GM21447 (cell line): ENCODE measurements around the gene C16orf54.
"Not testable (repeated sequence)": the region's sequence is repeated elsewhere in the genome, so short reads cannot be mapped to it uniquely, and the experiment has no call there.

ENCODE experiments used
- ATAC-seq: cut with Tn5 transposase; IDR thresholded peaks from one replicate; pipeline ENCODE4 v1.9.1; 2021; ENCODE audit not compliant: unreplicated experiment

The C16orf54 gene, protein sequence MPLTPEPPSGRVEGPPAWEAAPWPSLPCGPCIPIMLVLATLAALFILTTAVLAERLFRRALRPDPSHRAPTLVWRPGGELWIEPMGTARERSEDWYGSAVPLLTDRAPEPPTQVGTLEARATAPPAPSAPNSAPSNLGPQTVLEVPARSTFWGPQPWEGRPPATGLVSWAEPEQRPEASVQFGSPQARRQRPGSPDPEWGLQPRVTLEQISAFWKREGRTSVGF

DNA sequence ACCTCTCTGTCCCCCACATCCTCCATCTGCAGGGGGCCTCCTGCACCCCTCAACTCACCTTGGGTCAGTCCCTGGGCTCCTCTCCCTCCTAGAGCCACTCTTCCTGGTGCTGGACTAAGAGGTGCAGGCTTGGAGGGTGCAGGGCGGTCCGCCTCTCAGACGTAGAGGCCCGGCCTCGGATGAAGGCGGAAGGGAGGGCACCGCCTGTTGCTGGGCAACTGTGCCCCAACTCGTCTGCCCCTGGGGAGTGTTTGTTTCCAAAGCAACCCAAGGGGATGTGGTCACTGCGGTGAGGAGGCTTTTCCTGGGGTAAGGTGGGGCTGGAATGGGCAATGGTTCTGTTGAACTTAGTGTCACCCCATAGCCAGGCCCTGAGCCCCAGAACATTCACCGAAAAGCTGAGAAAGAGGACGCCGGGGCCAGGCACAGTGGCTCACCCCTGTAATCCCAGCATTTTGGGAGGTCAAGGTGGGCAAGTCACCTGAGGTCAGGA is at the start of gene C16orf54:
Gene C16orf54 (minus strand): TSS at position 138 of the 493 bp plus-strand sequence. CDS start 1,039 bp downstream, outside the sequence.
- peak; percentile 76 for ATAC-seq

DNA sequence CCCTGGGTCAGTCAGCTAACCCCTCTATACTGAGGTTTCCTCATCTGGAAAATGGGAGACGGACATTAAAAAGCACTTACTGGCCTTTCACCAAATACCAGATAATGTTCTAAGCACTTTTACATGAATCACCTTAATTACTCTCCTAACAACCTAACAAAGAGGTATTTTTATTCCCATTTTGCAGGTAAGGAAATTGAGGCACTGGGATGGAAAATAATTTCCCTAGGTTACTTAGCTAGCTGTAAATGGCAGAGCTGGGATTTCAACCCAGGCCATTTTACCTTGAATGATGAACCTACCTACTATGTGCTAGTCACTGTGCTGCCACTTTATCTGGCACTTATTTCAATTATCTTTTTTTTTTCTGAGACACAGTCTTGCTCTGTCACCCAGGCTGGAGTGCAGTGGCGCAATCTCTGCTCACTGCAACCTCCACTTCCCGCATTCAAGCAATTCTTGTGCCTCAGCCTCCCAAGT is 48.5 kb upstream of the C16orf54 start:
- ATAC-seq = no peak

- not testable (repeated sequence) for ATAC-seq
These were observed 47.4 kb upstream of the C16orf54 start for GRCh38 chr16:29793153-29793552.

GRCh38 chr16:29791845-29792807 is 46.3 kb upstream of the C16orf54 start:
- no peak for ATAC-seq

DNA sequence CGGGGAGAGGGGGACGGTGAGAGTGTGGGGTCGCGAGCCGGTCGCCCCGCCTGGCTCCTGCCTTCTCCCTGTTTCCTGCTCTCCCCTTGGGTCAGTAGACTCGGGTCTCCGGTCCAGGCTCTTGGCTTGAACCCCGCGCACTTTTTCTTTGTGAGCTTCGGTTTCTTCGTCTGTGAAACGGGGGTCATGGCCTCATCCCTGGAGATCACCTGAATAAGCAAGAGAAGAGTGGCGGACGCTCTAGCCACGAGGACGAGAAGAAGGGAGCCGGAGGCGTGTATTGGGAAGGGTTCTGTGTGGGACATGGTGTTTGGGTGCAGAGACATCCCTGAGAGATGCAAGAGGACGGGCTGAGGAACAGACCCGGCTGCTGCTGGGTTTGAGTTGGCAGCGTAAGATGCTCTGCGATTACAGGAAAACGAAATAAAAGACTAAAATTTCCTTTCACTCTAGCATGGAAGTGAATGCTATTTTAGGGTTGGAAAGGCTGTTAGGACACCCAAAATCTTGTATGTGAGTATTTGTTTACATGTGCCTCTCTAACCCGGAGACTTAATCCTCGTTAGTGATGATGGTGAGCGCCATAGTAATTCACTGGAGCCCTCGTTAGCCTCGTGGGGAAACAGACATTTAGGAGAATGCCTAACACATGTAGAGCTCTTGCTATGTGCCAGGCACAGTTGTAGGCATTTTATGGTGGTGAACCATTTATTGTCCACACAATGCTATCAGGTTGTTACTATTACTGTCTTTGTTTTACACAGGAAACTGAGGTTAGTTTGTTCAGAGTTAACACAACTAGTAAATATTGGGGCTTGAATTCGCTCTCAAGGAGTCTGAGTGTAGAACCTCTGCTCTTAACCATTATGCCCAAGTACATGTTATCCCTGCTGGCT is 45.4 kb upstream of the C16orf54 start:
- no peak for ATAC-seq

- ATAC-seq = peak; percentile 92
These were observed 44.6 kb upstream of the C16orf54 start, which contains the start of gene KIF22 for GRCh38 chr16:29790183-29790948. Gene KIF22 (plus strand): TSS chr16:29790751. CDS start chr16:29790760, 9 bp downstream.

GRCh38 chr16:29789775-29790182 is 44.0 kb upstream of the C16orf54 start:
- ATAC-seq = no peak

DNA sequence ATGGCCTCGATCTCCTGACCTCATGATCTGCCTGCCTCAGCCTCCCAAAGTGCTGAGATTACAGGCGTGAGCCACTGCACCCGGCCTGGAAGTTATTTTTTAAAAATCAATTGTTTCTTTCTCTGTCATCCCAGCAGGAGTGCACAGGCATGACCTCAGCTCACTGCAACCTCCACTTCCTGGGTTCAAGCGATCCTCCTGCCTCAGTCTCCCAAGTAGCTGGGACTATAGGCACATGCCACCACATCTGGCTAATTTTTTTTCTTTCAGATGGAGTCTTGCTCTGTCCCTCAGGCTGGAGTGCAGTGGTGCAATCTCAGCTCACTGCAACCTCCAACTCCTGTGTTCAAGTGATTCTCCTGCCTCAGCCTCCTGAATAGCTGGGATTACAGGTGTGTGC is 41.4 kb upstream of the C16orf54 start:
- not testable (repeated sequence) for ATAC-seq

DNA sequence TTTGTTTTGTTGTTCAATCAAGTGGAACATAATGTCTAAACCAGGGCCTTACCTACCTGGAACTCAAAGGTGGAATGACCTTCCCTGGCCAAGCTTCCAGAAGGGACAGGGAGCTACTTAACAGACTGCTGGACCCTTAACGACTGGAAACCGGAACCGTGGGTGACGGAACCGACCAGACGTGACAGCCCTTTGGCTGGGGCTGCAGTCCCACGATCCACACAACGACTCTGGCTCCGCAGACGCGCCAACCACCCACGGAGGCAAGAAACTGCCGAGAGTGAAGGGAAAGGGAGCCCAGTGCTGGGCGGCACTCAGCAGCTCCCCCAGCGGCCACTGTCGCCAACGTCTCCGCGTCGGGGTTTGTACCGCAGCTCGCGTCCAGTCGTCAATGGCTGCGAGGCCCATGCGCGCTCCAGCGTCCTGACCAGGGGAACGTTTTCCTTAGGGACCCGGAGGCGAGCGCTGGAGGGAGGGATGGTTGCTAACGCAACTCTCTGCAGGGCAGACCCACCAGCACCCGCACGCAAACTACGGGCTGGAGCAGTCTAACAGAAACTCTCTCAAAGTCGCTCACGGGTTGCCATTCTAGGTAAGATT is 39.2 kb upstream of the C16orf54 start:
- no peak for ATAC-seq

GRCh38 chr16:29784157-29784556 is 38.4 kb upstream of the C16orf54 start:
- no peak for ATAC-seq

DNA sequence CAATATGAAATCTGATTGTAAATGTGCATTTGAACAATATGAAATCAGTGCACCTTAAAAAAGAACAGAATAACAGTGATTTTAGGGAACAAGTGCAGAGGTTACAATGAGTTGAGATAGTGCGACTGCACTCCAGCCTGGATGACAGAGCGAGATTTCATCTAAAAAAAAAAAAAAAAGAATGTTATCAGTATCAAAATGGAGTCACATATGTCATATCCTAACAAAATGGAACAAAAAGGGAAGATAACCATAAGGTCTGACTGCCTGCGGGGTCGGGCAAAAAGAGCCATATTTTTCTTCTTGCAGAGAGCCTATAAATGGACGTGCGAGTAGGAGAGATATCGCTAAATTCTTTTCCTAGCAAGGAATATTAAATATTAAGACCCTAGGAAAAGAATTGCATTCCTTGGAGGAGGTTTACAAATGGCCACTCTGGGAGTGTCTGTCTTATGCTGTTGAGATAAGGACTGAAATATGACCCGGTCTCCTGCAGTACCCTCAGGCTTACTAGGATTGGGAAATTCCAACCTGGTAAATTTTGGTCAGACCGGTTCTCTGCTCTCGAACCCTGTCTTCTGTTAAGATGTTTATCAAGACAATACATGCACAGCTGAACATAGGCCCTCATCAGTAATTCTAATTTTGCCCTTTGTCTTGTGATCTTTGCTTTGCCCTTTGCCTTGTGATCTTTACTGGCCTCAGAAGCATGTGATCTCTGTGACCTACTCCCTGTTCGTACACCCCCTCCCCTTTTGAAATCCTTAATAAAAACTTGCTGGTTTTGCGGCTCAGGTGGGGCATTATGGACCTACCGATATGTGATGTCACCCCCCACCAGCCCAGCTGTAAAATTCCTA is 37.5 kb upstream of the C16orf54 start:
- ATAC-seq = not testable (repeated sequence)

DNA sequence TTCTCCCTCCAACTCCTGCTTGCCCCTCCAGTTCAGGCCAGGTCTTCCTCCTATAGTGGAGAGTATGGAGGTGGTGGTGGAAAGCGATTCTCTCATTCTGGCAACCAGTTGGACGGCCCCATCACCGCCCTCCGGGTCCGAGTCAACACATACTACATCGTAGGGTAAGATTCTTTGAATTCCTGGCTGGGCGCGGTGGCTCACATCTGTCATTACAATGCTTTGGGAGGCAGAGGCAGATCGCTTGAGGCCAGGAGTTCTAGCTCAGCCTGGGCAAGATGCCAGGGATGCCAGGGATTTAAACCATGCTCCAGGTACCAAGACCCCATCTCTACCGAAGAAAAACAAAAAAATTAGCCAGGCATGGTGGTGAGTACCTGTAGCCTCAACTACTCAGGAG is 33.7 kb upstream of the C16orf54 start:
- ATAC-seq = no peak

- ATAC-seq = no peak
These were observed 32.0 kb upstream of the C16orf54 start, which contains the start of gene ZG16 for GRCh38 chr16:29777576-29778350. Gene ZG16 (plus strand): TSS chr16:29778256. CDS start chr16:29779267, 1,011 bp downstream.

DNA sequence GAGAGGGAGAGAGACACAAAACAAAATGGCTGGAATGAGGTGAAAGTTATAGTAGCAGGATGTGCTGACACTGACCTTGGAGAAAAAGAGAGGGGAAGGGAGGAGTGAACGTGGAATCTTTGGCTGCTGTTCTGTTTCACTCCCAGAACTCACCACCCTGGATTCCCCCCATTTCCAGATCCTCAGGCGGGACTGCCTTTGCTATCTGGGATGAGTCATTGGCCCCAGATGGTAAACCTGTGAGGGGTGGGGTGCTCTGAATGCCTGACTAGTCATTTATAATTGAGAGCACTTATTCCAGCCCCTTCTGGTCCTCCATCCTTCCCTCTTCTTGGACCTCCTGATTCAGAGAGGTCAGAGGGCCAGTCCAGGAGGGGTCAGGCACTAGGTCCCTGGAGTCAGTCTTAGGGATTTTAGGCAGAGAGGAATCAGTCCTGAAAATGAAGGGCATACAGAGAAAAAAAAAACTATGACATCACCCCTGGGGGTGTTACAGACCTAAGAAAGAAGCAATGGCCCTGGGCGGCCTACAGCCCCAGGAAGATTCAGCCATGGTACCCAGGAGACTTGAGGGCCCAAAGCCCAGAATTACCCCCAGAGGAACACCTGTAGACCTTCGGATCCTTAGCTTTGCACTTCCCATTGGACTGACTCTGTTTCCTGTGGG is 30.1 kb upstream of the C16orf54 start:
- ATAC-seq = no peak

DNA sequence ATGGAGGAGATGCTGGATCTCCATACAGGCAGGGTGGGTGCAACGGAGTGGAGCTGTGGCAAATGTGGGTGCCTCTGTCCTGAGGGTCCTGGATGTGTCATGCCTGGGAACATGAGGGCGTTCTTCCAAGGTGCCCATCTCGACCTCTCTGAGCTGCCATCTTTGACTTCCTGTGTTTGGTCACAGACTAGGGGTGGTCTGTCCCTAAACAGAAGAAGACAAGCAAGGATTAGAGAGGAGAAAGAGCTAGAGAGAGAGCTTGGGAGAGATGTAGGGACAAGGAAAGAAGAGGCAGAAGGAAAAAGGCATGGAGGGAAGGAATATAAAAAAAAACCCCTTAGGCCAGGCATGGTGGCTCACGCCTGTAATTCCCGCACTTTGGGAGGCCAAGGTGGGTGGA is 28.9 kb upstream of the C16orf54 start:
- no peak for ATAC-seq

GRCh38 chr16:29772330-29772729 is 26.5 kb upstream of the C16orf54 start:
- ATAC-seq = not testable (repeated sequence)
